NT2/D1 (cell line): ENCODE measurements around the gene CARD14.

ENCODE experiments used
- SUZ12 ChIP-seq: IDR thresholded peaks from 2 replicates; pipeline ENCODE4 v1.6.1; 2011; ENCODE audit not compliant: insufficient read length, insufficient read depth; ENCODE audit errors: extremely low read depth
- YY1 ChIP-seq: IDR thresholded peaks from 2 replicates; pipeline ENCODE4 v1.6.1; 2011; ENCODE audit not compliant: insufficient read length, insufficient read depth
- ZNF274 ChIP-seq: IDR thresholded peaks from 2 replicates; pipeline ENCODE4 v1.6.1; 2011; ENCODE audit warnings: mild to moderate bottlenecking, low read depth, low read length

GRCh38 chr17:80225230-80225629, 55.4 kb downstream of the CARD14 start:
- TF ChIP-seq YY1 (no peak), ZNF274 (no peak), SUZ12 (no peak)
